ENCODE measurements around the gene ALKBH3. TPM values are rescaled to one million over a fixed set of nuclear protein-coding genes. Genes with fewer than 3 reads are reported as not detected.

ALKBH3 gene
- total and polyA plus RNA-seq, 2 donors (not counting 3 experiments of a cell fraction or from before 2014, with no cell fraction given), result 28.0 to 34.7 TPM

DNA sequence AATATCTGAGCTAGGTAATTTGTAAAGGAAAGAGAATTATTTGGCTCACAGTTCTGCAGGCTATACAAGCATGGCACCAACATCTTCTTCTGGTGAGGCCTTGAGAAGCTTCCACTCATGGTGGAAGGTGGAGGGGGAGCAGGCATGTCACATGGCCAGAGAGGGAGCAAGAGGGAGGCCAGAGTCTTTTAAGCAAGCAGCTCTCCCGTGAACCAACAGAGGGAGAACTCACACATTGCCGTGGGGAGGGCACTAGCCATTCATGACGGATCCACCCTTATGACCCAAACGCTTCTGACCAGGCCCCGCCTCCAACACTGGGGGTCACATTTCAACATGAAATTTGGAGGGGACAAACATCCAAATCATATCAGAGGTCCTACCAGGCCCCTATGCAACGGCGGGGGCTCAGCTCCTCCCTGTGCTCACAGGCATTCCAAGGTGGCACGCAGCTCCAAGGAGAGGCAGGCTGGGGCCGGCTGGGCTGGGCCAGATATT lies 66.4 kb downstream of the ALKBH3 start:
- no peak for FAIRE-seq
- H3K4me2 ChIP-seq (ENCODE audit: insufficient read depth, low read length), result no peak overlapping the region
- CTCF ChIA-PET, result interaction anchor here (0.8 to 15.5 kb wide), 8 partner anchors 16 to 262 kb away, joined by 3 to 352 read pairs (median 4); no protein-coding TSS in a partner anchor

DNA sequence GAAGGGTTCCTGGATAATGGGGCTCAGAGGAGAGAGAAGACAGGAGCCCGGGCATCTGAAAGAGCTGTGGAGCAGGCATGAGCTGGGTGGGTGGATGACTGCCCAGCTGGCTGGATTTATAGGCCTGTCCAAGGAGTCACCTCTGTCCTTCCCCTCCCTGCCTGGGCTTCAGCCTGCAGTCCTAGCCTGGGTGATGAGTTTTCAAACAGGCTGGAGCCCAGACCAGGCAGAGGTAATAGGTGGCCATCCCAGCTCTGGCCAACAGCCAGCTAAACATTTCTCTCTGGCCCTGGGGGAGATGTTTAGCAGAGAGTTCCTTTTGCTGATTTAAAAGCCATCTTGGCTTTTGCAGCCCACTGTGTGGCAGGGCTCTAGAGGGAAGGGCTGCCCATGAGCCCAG lies 67.2 kb downstream of the ALKBH3 start:
- peaks cover 10% of the 10 kb centered on the region for H3K4me1 ChIP-seq (ENCODE audit: control insufficient read depth, extremely low read depth, insufficient read depth, low read length)
- no peaks in the 10 kb centered on the region for H3K9me3 ChIP-seq (replicated peaks; ENCODE audit: control insufficient read depth, insufficient read depth, low read length)
- no peak overlapping the region for H3K9ac ChIP-seq (replicated peaks; ENCODE audit: extremely low read depth, insufficient read depth, low read length)
- BruUV-seq (replicated peaks), result no TSS peak
- ChIA-PET CTCF (interaction anchor here (0.9 to 15.5 kb wide), 3 partner anchors 58 to 262 kb away, joined by 3 to 352 read pairs (median 5); no protein-coding TSS in a partner anchor), POLR2A (no interaction called here)
- no peak overlapping the region for H2AFZ ChIP-seq (ENCODE audit: low read depth, low read length)
- intact Hi-C loops (cut with micrococcal nuclease) (no loop called here), dilution Hi-C loops (cut with MboI; ENCODE audit: extremely low pct_ligation_motif_present, low sequenced_read_pairs) (no loop called here)
- no peak overlapping the region for H3K4me3 ChIP-seq (replicated peaks in 1 of 3; ENCODE audit: insufficient read depth in 1 of 3, low read depth in 1 of 3, low read length in 3 of 3)
- no peak overlapping the region for H3K27ac ChIP-seq (ENCODE audit: insufficient read depth, low read depth, low read length)
- H3K9me1 ChIP-seq (replicated peaks; ENCODE audit: control insufficient read depth, extremely low read depth, insufficient read depth, low read length), result no peaks in the 10 kb centered on the region
- FAIRE-seq (no peak), DNase-seq (ENCODE audit: low read depth, low spot score) (no peak)
- peaks cover 27 to 34% of the 10 kb centered on the region in 2 experiments for H3K27me3 ChIP-seq (ENCODE audit: control insufficient read depth in 2 of 2, insufficient read depth in 2 of 2, low read length in 2 of 2)
- TF ChIP-seq, protein P1, sequence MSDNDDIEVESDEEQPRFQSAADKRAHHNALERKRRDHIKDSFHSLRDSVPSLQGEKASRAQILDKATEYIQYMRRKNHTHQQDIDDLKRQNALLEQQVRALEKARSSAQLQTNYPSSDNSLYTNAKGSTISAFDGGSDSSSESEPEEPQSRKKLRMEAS (IDR thresholded peaks at IDR 0.05; ENCODE audit: insufficient read depth, insufficient read length), result no peak
- TF ChIP-seq POLR2AphosphoS5 (IDR thresholded peaks at IDR 0.05; ENCODE audit: insufficient read depth, low read depth, low read length) (no peak), EZH2 (IDR thresholded peaks at IDR 0.05; ENCODE audit: borderline replicate concordance, low read depth, low read length, severe bottlenecking) (no peak), MYC (IDR thresholded peaks at IDR 0.05; ENCODE audit: low read depth, low read length) (no peak), FOS (IDR thresholded peaks at IDR 0.05; ENCODE audit: borderline replicate concordance, insufficient read depth, low read length) (no peak), GATA2 (IDR thresholded peaks at IDR 0.05; ENCODE audit: insufficient read depth, insufficient read length, low read depth, low read length) (no peak), JUN (IDR thresholded peaks at IDR 0.05; ENCODE audit: borderline replicate concordance, insufficient read depth, insufficient read length, low read depth) (no peak), POLR2A (IDR thresholded peaks at IDR 0.05; ENCODE audit: low read depth, low read length) (no peak)
- TF ChIP-seq, protein P2, sequence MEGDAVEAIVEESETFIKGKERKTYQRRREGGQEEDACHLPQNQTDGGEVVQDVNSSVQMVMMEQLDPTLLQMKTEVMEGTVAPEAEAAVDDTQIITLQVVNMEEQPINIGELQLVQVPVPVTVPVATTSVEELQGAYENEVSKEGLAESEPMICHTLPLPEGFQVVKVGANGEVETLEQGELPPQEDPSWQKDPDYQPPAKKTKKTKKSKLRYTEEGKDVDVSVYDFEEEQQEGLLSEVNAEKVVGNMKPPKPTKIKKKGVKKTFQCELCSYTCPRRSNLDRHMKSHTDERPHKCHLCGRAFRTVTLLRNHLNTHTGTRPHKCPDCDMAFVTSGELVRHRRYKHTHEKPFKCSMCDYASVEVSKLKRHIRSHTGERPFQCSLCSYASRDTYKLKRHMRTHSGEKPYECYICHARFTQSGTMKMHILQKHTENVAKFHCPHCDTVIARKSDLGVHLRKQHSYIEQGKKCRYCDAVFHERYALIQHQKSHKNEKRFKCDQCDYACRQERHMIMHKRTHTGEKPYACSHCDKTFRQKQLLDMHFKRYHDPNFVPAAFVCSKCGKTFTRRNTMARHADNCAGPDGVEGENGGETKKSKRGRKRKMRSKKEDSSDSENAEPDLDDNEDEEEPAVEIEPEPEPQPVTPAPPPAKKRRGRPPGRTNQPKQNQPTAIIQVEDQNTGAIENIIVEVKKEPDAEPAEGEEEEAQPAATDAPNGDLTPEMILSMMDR (IDR thresholded peaks at IDR 0.05; ENCODE audit: extremely low read depth in 1 of 2, insufficient read depth in 1 of 2, low read depth in 1 of 2, low read length in 2 of 2), result no peak
- no peaks in the 10 kb centered on the region for H3K79me2 ChIP-seq (ENCODE audit: control insufficient read depth, insufficient read depth, low read length)
- H4K20me1 ChIP-seq (replicated peaks; ENCODE audit: control insufficient read depth, extremely low read depth, insufficient read depth, low read length), result no peaks in the 10 kb centered on the region
- no peaks in the 10 kb centered on the region for H3K36me3 ChIP-seq (ENCODE audit: control insufficient read depth in 2 of 2, extremely low read depth in 1 of 2, insufficient read depth in 2 of 2, low read length in 2 of 2)
- no peak overlapping the region for H3K4me2 ChIP-seq (ENCODE audit: insufficient read depth, low read length)

More for the DNA sequence above, 66.4 kb downstream of the ALKBH3 start:
- H2AFZ ChIP-seq (ENCODE audit: low read depth, low read length), result no peak overlapping the region
- no TSS peak for BruUV-seq (replicated peaks)
- TF ChIP-seq MYC (IDR thresholded peaks at IDR 0.05; ENCODE audit: low read depth, low read length), result no peak
- TF ChIP-seq, protein P2 (IDR thresholded peaks at IDR 0.05; ENCODE audit: extremely low read depth in 1 of 2, insufficient read depth in 1 of 2, low read depth in 1 of 2, low read length in 2 of 2), result peak in 1 of 2 donors; percentile 35
- H3K27ac ChIP-seq (ENCODE audit: insufficient read depth, low read depth, low read length), result no peak overlapping the region
- intact Hi-C loops (cut with micrococcal nuclease), result no loop called here
- H3K9ac ChIP-seq (replicated peaks; ENCODE audit: extremely low read depth, insufficient read depth, low read length), result no peak overlapping the region
- no peaks in the 10 kb centered on the region for H4K20me1 ChIP-seq (replicated peaks; ENCODE audit: control insufficient read depth, extremely low read depth, insufficient read depth, low read length)
- H3K4me3 ChIP-seq (replicated peaks in 1 of 3; ENCODE audit: insufficient read depth in 1 of 3, low read depth in 1 of 3, low read length in 3 of 3), result no peak overlapping the region
- no peaks in the 10 kb centered on the region for H3K9me1 ChIP-seq (replicated peaks; ENCODE audit: control insufficient read depth, extremely low read depth, insufficient read depth, low read length)
- no peaks in the 10 kb centered on the region for H3K36me3 ChIP-seq (ENCODE audit: control insufficient read depth in 2 of 2, extremely low read depth in 1 of 2, insufficient read depth in 2 of 2, low read length in 2 of 2)
- dilution Hi-C loops (cut with MboI; ENCODE audit: extremely low pct_ligation_motif_present, low sequenced_read_pairs), result no loop called here
- no peaks in the 10 kb centered on the region for H3K9me3 ChIP-seq (replicated peaks; ENCODE audit: control insufficient read depth, insufficient read depth, low read length)
- POLR2A ChIA-PET, result no interaction called here
- DNase-seq (ENCODE audit: low read depth, low spot score), result no peak
- peaks cover 27 to 34% of the 10 kb centered on the region in 2 experiments for H3K27me3 ChIP-seq (ENCODE audit: control insufficient read depth in 2 of 2, insufficient read depth in 2 of 2, low read length in 2 of 2)
- H3K4me1 ChIP-seq (ENCODE audit: control insufficient read depth, extremely low read depth, insufficient read depth, low read length), result peaks cover 10% of the 10 kb centered on the region
- no peaks in the 10 kb centered on the region for H3K79me2 ChIP-seq (ENCODE audit: control insufficient read depth, insufficient read depth, low read length)

Data from endothelial cell of umbilical vein (primary cell).